Measurements from ENCODE around the gene AVP.
A peak's percentile ranks its signal among the peaks of the same experiment; 100 is the strongest.
"Not testable (repeated sequence)": the region's sequence is repeated elsewhere in the genome, so short reads cannot be mapped to it uniquely, and the experiment has no call there.

Gene AVP

GRCh38 chr20:3117839-3118379 is 33.4 kb upstream of the AVP start:
- TF ChIP-seq CTCF (IDR thresholded peaks at IDR 0.05; ENCODE audit: low read depth, low read length, missing control alignments), result peak; percentile 36
- DNase-seq (ENCODE audit: low read depth); H3K4me3 ChIP-seq (ENCODE audit: low read depth, low read length): not testable (repeated sequence)

GRCh38 chr20:3116341-3116740 is 31.8 kb upstream of the AVP start:
- H3K4me3 ChIP-seq (ENCODE audit: low read depth, low read length), result no peak overlapping the region
- no peak for TF ChIP-seq CTCF (IDR thresholded peaks at IDR 0.05; ENCODE audit: low read depth, low read length, missing control alignments)
- DNase-seq (ENCODE audit: low read depth), result no peak

- no peak overlapping the region for H3K4me3 ChIP-seq (ENCODE audit: low read depth, low read length)
- peak; percentile 77 for TF ChIP-seq CTCF (IDR thresholded peaks at IDR 0.05; ENCODE audit: low read depth, low read length, missing control alignments)
- no peak for DNase-seq (ENCODE audit: low read depth)
These were observed 30.9 kb upstream of the AVP start for GRCh38 chr20:3115190-3116107.

GRCh38 chr20:3111995-3112394 is 27.5 kb upstream of the AVP start:
- no peak for TF ChIP-seq CTCF (IDR thresholded peaks at IDR 0.05; ENCODE audit: low read depth, low read length, missing control alignments)
- no peak overlapping the region for H3K4me3 ChIP-seq (ENCODE audit: low read depth, low read length)
- no peak for DNase-seq (ENCODE audit: low read depth)

GRCh38 chr20:3111507-3111906 is 27.0 kb upstream of the AVP start:
- DNase-seq (ENCODE audit: low read depth), result no peak
- no peak overlapping the region for H3K4me3 ChIP-seq (ENCODE audit: low read depth, low read length)
- TF ChIP-seq CTCF (IDR thresholded peaks at IDR 0.05; ENCODE audit: low read depth, low read length, missing control alignments), result no peak

DNA sequence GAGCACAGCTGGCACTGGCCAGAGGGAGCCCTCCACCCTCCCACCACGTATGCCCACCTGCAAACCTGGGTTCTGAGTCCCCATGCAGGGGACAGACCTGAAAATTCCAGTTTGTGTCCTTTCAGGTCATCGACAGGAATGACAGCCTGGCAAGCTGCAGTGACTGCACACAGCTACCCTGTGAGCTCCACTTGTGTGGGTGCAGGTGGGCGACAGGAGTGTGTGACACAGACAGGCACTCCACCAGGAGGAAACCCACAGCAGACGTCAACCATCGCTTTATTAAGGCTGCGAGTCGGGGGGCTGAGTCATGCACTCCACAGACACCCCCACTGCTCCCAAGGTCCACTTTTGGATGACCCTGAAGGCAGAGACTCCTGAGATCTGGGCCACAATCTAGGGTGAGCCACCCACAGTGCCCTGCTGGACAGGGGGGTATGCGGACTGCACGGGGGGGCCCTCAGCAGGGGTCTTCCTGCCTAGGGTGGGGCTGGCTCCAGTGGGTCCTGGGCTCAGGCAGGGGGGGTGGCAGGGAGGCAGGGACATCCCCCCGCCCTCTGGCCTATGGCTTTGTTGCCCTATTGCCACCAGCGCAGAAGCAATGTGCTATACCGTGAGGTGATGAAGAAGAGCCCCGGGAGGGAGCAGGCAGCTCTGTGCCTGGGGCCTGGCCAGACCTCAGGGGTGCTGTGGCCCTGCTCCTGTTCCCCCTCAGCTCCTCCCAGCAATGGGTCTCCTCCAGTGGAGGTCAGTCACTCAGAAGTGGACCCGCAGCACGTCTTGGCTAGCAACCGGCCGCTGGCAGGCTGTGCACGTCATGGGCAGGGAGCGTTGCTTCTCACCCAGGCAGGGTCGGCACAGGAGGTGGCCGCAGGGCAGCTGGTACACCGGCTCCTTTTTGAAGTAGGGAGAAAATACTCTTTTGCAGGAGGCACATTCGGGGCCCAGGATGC is 25.1 kb upstream of the AVP start:
- H3K4me3 ChIP-seq (ENCODE audit: low read depth, low read length), result no peak overlapping the region
- DNase-seq (ENCODE audit: low read depth), result no peak
- no peak for TF ChIP-seq CTCF (IDR thresholded peaks at IDR 0.05; ENCODE audit: low read depth, low read length, missing control alignments)
